Glutamatergic neuron (in vitro differentiated cells): ENCODE measurements around the gene CD34. TPM values are rescaled to one million over a fixed set of nuclear protein-coding genes. Genes with fewer than 3 reads are reported as not detected.

Experiments used
- DNase-seq: peaks from one replicate; pipeline ENCODE4 v3.0.0; 2022
- H3K27ac Mint-ChIP-seq: one replicate; pipeline ENCODE4 v1.8.0; 2020; ENCODE audit warnings: mild to moderate bottlenecking, mixed read lengths, inconsistent platforms; ENCODE audit not compliant: unreplicated experiment
- H3K27me3 Mint-ChIP-seq: one replicate; pipeline ENCODE4 v1.8.0; 2020; ENCODE audit warnings: mild to moderate bottlenecking, moderate library complexity, mixed read lengths, inconsistent platforms; ENCODE audit not compliant: unreplicated experiment
- H3K36me3 Mint-ChIP-seq: one replicate; pipeline ENCODE4 v1.8.0; 2020; ENCODE audit warnings: mild to moderate bottlenecking, mixed read lengths, inconsistent platforms; ENCODE audit not compliant: unreplicated experiment
- H3K4me1 Mint-ChIP-seq: one replicate; pipeline ENCODE4 v1.8.0; 2020; ENCODE audit warnings: mild to moderate bottlenecking, low read depth, mixed read lengths, inconsistent platforms; ENCODE audit not compliant: unreplicated experiment
- H3K4me3 Mint-ChIP-seq: one replicate; pipeline ENCODE4 v1.8.0; 2020; ENCODE audit warnings: mild to moderate bottlenecking, mixed read lengths, inconsistent platforms; ENCODE audit not compliant: unreplicated experiment
- H3K9me3 Mint-ChIP-seq: one replicate; pipeline ENCODE4 v1.8.0; 2020; ENCODE audit warnings: mild to moderate bottlenecking, moderate library complexity, mixed read lengths, inconsistent platforms; ENCODE audit not compliant: unreplicated experiment
- CTCF ChIP-seq: fragments of 200-600 bp; sonication (generic); IDR thresholded peaks from one replicate; pipeline ENCODE4 v1.5.0; 2021; ENCODE audit not compliant: partially characterized antibody, unreplicated experiment
- total RNA-seq: library from RNA; stranded (reverse); fragmentation: NEBNext Ultra II Directional; extraction: Animal tissue kit (Norgen Biotek cat#: 25700); gene quantifications from one replicate; pipeline ENCODE4 v1.2.1, GENCODE V29; 2021; ENCODE audit not compliant: unreplicated experiment

The CD34 gene
- total RNA-seq, 1 donor from 2014 or later: 0.20 TPM

- H3K4me3 Mint-ChIP-seq: no peak overlapping the region
- no peak for DNase-seq
- no peaks in the 10 kb centered on the region for H3K36me3 Mint-ChIP-seq
- no peak for TF ChIP-seq CTCF
- no peaks in the 10 kb centered on the region for H3K4me1 Mint-ChIP-seq
- H3K9me3 Mint-ChIP-seq: no peaks in the 10 kb centered on the region
- H3K27me3 Mint-ChIP-seq: no peaks in the 10 kb centered on the region
- H3K27ac Mint-ChIP-seq: no peak overlapping the region
Measured at GRCh38 chr1:207876131-207876530, 34.8 kb downstream of the CD34 start.

GRCh38 chr1:207875532-207875931, 35.4 kb downstream of the CD34 start:
- Mint-ChIP-seq H3K4me3 (no peak overlapping the region), H3K36me3 (no peaks in the 10 kb centered on the region), H3K27me3 (no peaks in the 10 kb centered on the region), H3K27ac (no peak overlapping the region), H3K9me3 (no peaks in the 10 kb centered on the region), H3K4me1 (no peaks in the 10 kb centered on the region)
- no peak for TF ChIP-seq CTCF
- no peak for DNase-seq

- Mint-ChIP-seq H3K4me1 (no peaks in the 10 kb centered on the region), H3K9me3 (no peaks in the 10 kb centered on the region), H3K36me3 (no peaks in the 10 kb centered on the region), H3K27ac (no peak overlapping the region), H3K4me3 (no peak overlapping the region), H3K27me3 (no peaks in the 10 kb centered on the region)
- TF ChIP-seq CTCF: no peak
- no peak for DNase-seq
Measured at GRCh38 chr1:207873055-207873890, 37.7 kb downstream of the CD34 start.

GRCh38 chr1:207872621-207873020, 38.3 kb downstream of the CD34 start:
- H3K27ac Mint-ChIP-seq: no peak overlapping the region
- H3K27me3 Mint-ChIP-seq: no peaks in the 10 kb centered on the region
- no peak for TF ChIP-seq CTCF
- no peaks in the 10 kb centered on the region for H3K9me3 Mint-ChIP-seq
- DNase-seq: no peak
- no peak overlapping the region for H3K4me3 Mint-ChIP-seq
- no peaks in the 10 kb centered on the region for H3K36me3 Mint-ChIP-seq
- H3K4me1 Mint-ChIP-seq: no peaks in the 10 kb centered on the region

- Mint-ChIP-seq H3K36me3 (no peaks in the 10 kb centered on the region), H3K27ac (no peak overlapping the region), H3K9me3 (peaks cover 2% of the 10 kb centered on the region), H3K27me3 (peaks cover 2% of the 10 kb centered on the region), H3K4me1 (no peaks in the 10 kb centered on the region), H3K4me3 (no peak overlapping the region)
- no peak for TF ChIP-seq CTCF
- DNase-seq: no peak
Measured at GRCh38 chr1:207871117-207871649, 39.7 kb downstream of the CD34 start.
